ENCODE results near the gene CCNI2.

The CCNI2 gene

DNA sequence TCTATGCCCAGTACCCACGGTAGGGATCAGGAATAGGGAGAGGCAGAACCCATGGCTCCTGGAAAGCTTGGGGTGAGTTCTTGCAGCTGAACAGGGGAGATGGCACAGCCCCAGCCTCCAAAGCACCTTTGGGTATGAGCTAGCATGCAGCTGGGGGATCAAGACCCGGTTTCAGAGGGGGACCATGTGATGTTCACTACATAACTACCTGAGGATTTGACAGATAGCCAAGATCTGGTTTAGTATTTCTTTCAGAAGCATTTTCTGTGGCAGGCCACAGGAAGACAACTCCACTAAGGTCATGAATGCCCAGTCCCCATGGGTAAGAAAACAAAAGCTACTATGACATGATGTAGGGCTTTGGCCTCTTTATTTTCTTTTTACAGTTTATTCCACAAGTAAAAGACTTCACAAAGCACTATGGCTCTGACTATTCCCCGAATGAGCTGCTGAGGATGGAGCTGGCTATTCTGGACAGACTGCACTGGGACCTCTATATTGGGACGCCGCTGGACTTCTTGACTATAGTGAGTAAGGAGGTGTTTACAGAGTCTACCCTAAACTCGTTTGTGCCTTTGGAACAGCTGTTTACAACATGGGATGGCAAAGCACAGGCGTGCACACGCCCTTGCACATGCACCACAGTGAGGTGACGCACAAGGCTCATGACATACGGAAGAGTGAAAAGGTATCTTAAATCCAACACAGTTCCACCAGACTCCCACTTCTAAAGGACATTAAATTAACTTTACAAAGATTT, 3.4 kb downstream of the CCNI2 start:
- DNase-seq: no peak

DNA sequence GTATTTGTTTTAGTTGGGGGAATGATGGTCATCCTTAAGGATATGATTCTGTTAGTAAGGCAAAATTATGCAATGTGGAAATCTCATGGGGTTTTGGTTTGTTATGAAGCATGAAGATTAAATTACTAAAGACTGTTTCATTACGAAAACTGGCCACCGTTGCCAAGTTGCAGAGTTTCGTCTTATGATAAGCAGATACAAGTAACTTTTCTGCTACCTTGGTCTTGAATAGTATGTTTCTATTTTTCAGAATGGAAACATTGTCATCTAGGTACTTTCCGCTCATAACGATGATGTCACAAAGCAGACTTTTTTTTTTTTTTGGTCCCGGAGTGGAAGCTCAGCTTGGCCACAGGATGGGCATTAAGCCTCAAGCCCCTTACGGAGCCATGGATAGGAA, 4.2 kb downstream of the CCNI2 start:
- no peak for DNase-seq

DNA sequence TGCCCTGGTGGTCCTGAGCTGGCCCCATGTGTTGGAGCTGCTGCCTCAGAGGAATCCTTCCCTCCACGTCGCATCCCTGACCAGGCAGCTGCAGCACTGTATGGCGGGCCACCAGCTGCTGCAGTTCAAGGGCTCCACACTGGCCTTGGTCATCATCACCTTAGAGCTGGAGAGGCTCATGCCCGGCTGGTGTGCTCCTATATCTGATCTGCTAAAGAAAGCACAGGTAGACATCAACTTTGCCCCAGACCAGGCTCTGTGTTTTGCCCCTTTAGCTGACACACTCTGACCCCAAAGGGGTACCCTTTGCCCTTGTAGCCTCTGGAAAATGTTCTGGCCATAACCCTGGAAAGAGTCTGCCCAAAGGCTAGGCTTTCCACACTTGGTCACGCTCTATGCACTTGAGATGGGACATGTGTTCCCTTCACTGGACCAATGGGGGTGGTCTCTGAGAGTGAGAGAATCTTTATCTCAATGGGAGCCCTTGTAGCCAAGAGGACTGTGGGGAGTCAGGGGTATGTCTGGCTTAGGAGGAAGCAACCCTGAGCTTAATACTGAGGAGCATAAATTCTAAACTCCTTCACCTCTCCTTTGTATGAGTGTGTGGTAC, 4.8 kb downstream of the CCNI2 start:
- no peak for DNase-seq

DNA sequence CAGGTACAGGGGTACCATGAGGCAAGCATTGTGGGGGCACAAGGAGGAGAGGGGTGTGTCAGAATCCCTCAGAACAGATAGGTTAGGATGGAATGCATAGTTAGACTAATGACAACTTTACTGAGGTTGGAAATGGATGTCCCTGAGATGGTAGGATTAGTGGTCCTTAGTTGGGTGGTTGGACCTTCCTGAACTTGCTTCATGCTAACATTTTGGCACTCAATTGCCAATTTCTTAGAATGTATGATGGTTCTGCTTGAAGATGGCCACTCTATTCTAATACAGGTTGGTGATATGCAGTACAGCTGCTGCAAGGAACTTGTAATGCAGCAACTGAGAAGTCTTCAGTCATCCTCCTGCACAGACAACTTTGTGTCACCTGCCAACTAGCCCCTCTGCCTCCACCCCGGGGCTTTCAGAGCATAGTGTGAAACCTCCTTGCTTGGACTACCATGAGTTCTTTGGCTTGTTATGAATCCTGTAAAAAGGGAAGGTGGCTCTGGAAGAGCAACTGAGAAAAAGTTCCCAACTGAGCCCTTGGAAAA, 5.4 kb downstream of the CCNI2 start:
- no peak for DNase-seq

DNA sequence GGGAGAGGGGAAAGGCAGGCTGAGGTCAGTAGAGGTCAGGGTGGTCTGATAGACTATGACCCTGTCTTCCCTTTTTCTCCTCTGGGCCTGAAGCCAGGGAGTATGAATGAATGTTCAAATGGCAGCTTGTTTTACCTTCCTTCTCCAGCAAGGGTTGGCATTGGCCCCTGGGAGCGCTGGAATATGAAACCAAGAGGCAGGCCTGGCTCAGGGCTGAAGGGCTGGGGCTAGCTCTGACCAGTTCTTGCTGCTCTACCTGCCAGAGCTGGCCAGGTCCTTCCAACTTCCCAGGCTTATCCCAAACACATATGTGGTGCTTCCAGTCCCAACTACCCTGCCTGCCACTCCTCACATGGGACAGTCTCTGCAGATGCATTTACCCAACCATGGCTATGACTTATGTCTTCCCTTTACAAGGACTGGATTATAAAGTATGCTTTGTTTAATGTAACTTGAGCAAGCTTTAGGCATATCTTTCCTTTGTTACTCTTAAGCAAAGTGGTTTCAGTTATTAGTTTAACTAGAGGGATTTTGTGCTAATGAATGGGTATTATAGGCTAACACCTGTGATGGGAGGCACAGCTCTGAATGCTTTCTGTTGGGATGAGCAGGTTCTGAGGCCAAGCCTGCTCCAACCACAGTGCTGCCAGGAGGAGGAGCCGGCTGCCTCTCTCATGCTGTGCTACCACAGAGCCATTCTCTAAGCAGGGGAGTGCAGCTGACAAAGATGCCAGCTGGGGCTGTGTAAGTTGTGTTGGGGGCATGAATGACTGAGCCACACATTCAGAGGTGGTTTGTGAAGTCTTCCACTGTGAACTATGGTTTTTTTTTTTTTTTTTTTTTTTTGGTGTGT, 6.1 kb downstream of the CCNI2 start:
- DNase-seq: no peak

DNA sequence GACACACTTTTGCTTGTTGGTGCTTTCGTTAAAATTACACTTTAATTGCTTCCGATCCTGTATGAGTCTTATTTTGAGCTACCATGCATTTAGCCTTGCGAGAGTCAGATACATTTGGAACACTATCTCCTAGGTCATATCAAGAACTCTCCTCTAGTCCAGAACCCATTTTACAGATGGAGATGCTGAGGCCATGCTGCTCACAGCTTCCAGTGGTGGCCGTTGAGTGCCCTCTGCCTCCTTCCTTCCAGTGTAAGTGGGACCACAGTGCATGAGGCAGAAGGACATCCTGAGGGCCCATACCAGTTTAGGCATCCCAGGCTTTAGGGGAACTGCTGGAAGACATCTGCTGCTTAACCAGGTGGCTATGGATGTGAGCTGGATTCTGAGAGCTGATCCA, 6.9 kb downstream of the CCNI2 start:
- DNase-seq: no peak

DNA sequence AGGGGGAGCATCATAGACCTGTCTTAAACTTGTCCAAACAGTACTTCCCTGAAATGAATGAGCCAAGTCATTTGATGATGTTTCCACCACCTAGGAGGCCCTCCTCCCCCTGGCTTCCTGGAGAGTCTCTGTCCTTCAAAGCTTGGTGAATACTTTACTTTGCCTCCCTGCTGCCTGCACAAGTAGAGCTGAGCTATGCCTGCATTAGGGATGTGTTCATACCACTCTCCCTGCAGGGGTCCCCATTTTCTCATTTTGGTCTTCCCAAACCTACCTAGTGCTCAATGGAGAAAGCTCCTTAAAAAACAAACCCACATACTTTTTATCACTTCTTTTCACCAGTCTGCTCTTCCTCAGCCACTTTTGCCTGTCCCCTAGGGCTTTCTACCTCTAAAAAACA, 7.7 kb downstream of the CCNI2 start:
- no peak for DNase-seq

DNA sequence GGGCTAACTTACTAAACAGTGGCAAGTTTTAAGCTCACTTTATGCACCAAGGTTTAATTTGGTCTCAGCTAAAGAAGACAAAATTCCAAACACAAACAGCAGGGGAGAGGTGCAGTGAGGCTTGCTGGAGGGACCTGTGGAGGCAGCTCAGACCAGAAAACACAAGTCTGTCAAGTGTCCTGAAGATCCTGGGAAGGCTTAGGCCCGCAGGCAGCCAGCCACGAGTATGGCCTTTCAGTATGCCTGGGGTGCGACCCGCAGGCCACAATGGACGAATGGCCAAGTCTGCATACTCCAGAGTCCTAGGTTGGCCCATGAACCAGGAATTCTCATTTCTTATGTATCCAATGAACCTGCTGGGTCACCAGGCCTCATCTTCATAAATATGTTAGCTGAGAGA, 9.3 kb downstream of the CCNI2 start:
- DNase-seq: no peak

DNA sequence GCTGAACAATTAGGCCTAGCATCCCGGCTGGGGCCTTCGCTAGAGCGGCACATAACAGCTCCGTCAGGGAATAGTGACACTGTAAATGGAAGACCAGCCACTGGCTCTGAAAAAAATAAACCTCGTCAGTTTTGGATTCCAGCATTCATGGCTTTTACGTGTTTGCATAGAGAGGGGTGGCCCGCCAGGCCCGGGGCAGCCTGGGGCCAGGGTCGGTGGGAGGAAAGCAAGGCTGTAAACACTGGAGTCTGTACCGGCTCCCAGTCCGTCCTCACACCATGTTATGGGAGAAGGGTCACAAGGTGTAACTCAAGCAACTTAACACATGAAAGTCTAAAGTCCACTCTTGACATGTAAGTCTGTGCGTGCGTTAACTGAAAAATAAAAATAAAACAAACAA, 11.2 kb downstream of the CCNI2 start:
- DNase-seq: no peak

DNA sequence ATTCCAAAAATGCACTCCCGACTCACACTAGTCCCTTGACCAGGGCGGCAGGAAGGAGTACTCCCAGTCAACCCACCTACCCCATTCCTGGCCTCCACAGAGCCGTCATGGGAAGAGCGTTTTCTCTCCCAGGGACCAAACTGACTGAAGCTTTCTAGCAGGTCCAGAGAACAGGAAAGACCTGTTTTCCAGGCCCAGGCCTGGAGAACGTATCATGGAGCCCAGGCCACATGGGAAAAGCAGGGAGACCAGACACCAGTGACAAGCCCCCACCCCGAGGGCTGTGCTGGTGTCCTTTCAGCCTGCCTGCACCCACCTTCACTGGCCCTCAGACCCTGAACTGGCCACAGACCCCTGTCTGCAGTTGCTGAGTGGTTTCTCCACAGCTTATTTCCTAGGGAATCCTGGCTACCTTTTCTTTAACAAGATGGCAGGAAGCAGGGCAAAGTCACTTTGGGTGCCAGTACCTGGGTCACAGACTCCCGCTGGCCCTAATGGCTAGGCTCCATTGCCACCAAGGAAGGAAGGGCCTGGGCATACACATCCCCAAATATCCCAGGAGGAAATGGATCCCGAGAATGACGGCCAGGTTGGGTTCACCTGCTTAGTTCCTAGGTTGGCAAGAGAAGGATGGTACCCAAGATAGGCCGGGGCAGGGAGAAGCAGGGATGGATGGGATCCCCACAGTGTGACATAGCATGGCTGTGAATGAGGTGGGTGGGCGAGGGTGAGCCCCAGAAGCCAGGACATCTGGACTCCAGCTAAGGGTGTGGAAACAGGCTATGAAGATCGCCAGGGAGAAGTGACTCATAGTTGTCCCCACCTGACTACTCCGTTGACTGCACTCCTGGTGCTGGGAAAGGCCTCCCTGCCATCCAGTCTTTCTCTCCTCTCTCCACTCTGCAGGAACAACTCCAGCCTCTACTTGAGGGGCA, 12.2 kb downstream of the CCNI2 start:
- DNase-seq: no peak

DNA sequence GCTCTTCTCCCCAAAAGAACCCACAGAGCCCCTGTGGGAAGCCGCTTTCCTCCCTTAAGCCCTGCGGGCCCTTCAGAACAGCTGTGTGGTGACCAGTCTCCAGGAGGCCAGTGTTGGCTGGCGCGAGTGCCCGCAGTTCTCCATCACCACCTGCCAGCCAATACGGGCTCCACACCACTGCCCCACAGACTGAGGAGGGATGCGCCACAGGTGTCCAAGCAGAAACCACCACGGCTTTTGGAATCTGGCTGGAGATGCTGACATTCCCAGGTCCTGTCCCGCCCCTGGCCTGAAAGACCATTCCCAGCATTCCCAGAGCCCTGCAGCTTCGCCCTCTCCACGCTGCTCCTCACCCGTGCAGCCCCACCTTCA, 12.8 kb downstream of the CCNI2 start:
- DNase-seq: no peak

DNA sequence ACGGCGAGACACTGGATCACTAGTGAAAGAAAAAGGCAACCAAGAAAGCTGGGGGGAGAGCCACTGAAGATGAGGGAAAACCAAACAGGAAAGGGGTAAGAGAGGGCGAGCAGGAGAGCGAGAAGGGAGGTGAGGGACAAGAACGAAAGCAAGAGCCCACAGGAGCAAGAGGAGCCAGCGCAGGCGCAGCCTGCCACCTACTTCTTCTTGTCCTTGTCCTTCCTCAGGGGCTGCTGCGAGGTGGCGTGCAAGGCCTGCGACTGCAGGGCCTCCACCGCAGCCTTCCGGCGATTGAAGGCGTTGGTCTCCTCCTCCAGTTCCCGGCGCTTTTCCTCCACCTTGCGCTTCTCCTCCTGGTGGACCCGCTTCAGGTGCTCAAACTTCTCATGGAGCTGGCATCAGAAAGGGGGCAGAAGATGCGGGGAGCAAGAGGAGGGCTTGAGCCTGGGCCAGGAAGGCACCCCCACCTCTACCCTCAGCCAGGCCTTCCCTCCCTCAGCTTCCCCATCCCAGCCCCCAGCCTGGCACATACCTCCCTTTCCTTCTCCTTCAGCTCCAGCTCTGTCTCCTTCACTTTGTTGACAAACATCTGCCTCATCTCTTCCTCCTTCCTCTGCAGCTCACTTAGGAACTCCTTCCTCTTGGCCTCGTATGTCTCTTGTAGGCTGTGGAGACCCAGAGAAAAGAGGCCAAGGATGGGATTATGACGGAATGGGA, 13.5 kb downstream of the CCNI2 start:
- no peak for DNase-seq

DNA sequence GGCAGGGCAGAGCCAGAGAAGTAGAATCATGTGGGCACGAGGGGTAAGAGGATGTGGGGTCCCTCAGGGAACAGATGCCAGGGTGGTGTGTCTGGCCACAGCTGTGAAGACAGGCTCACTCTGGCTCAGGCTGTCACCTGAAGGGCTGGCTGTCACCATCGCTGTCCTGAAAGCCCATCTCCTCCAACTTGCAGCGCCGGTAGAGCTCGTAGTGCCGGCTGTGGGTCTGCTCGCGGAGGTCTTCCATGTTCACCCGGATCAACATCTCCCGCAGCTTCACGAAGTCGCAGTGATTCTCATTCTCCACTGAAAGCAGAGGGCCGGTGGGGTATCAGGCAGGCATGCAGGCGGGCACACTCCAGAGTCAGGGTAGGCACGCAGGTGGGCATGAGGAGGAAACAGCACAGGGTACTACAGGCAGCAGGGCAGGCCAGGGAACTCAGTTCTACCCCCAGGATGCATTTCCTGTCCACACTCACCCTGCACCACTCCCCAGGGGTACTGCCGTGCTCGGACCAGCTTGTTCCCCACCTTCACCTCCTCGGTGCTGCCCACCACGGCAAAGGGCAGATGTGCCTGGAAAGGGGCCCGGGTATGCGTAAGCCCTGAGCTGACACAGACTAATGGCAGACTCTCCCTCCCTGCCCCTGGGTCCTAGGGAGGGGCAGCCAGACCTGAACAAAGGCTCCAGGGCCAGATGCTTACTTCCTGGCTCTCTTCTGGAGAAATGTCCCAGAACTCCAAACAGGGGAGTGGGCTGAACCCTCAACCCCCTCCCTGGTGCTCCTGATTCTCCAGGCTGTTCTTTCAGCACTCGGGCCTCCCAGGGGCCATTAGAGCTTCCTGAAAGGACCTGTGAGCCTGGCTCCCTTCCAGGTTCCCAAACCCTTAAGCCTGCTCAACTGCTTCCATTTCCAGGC, 14.4 kb downstream of the CCNI2 start:
- no peak for DNase-seq

DNA sequence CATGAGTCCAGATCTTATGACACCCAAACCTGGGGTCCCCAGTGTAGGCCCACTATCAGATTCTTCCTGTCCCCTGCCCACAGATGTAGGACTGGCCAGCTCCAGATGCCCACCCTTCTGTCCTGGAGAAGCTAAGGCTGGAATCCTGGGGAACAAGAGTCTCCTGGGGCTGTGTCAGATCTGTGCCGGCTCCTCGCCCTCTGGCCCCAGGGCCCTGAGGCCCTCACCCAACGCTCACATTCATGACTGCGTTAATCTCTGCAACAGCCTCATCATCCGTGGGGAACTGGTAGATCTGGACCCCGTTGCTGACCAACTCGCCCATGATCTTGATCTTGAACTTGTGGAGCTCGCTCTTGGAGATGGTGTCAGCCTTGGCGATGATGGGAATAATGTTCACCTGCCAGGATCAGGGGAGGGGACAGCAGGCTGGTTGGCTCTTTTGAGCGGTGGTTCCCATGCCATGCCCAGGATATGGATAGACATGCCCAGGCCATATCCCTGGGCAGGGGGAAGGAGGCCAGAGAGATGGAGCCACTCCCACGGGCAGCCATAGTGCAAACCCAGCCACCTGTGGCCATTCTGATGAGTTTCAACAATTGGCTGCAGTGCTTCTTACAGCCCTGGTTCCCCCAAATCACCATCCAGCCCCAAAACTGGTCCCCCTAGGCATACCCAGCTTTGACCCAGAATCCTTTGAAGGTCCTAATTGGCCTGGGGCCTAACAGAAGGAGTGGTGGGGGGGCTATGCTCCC, 15.2 kb downstream of the CCNI2 start:
- DNase-seq: no peak

DNA sequence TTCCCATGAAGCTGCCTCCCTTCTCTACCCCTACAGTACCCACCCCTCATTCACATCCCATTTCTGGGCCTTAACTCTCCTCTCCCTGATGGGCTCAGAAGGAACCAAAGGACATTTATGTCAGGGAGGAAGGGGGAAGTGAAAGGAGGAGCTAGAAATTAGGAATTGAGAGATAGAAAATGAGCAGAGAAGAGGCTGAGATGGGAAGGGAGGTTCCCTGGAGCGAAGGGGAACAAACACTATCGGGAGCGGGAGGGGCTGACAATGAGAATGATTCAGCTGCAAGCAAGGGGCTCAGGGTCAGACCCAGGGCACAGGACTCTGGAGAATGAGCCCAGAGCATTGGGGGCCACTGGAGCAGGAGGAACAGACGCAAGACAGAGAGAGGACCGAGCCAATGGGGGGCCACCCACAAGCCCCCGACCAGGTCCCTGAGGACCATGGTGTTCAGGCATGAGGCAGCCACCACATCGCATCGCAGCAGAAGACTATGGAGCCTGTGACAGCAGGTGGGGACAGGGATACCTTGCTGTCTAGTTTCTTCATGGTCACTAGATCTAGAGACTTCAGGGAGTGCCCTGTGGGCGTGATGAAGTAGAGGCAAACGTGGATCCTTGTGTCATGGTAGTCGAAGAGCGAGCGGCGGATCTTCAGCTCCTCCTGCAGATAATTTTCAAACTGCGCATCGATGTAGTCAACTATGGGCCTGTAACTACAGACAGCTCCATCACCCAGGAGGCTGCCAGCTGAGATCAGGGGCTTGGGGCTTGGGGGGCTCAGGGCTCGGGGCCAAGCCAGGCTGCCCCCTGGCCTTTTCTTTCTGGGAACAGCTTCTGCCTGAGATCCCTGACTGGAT, 16.2 kb downstream of the CCNI2 start:
- no peak for DNase-seq

DNA sequence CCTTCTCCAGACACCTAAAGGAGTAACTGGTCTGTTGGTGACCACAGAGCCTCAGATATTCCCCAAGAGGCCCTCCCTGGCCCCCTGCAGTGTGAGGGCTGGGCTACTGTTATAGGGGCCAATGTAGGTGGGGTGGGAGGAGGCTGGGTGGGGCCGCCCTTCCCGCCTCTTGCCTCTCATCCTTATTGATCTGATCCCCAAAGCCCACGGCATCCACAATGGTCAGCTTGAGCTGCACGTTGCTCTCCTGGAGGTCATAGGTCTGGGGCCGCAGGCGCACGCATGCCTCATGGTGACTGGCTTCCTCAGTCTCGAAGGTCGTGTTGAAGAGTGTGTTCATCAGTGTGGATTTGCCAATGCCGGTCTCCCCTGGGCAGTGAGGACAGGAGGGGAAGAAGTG, 16.8 kb downstream of the CCNI2 start:
- DNase-seq: no peak

DNA sequence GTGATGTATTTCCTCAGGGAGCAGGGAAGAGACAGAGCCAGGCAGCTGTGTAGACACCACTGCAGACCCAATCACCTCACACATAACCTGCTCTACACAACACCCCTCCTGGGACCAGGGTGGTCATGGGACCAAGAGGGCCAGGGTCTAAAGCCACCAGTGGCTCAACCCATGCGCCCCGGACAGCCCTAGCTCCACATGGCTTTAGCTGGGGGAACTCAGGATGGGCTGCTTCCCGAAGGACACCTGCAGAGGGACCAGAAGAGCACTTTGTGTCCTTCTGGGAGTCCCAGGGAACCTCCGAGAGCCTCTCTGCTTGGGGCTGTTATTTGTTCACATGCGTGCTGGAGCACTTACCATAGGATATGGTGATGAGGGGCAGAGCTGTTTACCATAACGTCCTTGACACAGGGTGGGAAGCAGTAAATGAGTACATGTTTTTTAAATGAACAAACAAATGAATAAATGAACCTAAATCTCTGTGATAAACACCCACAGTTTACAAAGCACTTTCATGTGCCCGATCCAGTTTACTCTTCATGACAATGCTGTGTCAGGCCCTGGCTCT, 17.5 kb downstream of the CCNI2 start:
- DNase-seq: no peak

DNA sequence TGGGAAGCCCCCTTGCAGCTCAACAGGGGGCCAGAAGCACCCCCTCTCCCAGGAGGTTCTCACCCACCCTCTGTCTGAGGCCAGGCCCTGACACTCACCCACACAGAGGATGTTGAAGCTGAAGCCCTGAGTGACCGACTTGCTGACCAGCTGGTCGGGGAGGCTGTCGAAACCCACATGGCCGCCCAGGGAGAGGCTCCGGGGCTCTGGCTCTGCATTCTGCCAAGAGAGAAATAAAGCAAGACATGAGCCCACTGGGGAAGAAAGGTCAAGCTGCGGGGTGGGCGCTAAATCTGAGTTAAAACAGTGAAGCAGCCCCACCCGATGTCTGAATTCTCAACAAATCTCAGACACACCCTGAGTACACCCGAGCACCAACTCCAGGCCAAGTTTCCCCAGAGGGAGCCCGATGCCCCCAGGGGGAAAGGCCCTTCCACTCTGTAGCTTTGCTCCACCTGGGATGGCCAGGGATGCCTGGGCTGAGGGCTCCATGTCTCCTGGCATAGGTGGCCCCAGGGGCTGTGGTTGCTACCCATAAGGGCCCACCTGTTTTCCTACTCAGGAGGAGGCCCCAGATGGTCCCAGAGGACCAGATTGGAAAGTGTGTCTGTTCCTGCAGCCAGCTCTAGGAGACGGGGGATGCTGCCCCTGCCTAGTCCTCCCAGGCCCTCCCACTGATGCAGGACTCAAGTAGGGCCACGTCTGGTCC, 18.2 kb downstream of the CCNI2 start:
- no peak for DNase-seq

All from activated CD4-positive, alpha-beta T cell treated with anti-CD3 and anti-CD28 coated beads, Interleukin-2, amount 50 U/mL, for 4 hours (primary cell).